NCI-H2029 (cell line): ENCODE data around the gene VSIG10.
"Not testable (repeated sequence)": the region's sequence is repeated elsewhere in the genome, so short reads cannot be mapped to it uniquely, and the experiment has no call there.

Experiments used
- DNase-seq: peaks from one replicate; lab custom pipeline; 2025; lab: John Stamatoyannopoulos, UW

VSIG10 gene

GRCh38 chr12:118107694-118108093, 3.9 kb upstream of the VSIG10 start:
- DNase-seq = no peak

- no peak for DNase-seq
Measured at GRCh38 chr12:118107011-118107410, 3.2 kb upstream of the VSIG10 start.

GRCh38 chr12:118103201-118103600, 610 bp downstream of the VSIG10 start:
- no peak for DNase-seq

GRCh38 chr12:118102609-118103008, 1.2 kb downstream of the VSIG10 start:
- DNase-seq = no peak

- DNase-seq = peak; percentile 12
Measured at GRCh38 chr12:118102070-118102469, 1.7 kb downstream of the VSIG10 start.

GRCh38 chr12:118101051-118101450, 2.8 kb downstream of the VSIG10 start:
- DNase-seq = no peak

GRCh38 chr12:118098911-118099671, 4.7 kb downstream of the VSIG10 start:
- DNase-seq = no peak

- DNase-seq = no peak
Measured at GRCh38 chr12:118098401-118098800, 5.4 kb downstream of the VSIG10 start.

GRCh38 chr12:118094039-118094438, 9.8 kb downstream of the VSIG10 start:
- no peak for DNase-seq

GRCh38 chr12:118089782-118090181, 14.0 kb downstream of the VSIG10 start:
- DNase-seq = no peak

GRCh38 chr12:118082161-118082560, 21.6 kb downstream of the VSIG10 start:
- DNase-seq = no peak

GRCh38 chr12:118081521-118081920, 22.3 kb downstream of the VSIG10 start:
- DNase-seq = not testable (repeated sequence)

- DNase-seq = no peak
Measured at GRCh38 chr12:118073768-118074167, 30.0 kb downstream of the VSIG10 start.

GRCh38 chr12:118070650-118071049, 33.2 kb downstream of the VSIG10 start:
- DNase-seq = no peak

GRCh38 chr12:118068445-118068844, 35.4 kb downstream of the VSIG10 start:
- no peak for DNase-seq

- no peak for DNase-seq
Measured at GRCh38 chr12:118065380-118065779, 38.4 kb downstream of the VSIG10 start.

GRCh38 chr12:118064608-118065007, 39.2 kb downstream of the VSIG10 start:
- DNase-seq = no peak

GRCh38 chr12:118063576-118064391, 40.0 kb downstream of the VSIG10 start:
- no peak for DNase-seq

GRCh38 chr12:118061873-118062843, 41.7 kb downstream of the VSIG10 start:
- no peak for DNase-seq

GRCh38 chr12:118061011-118061872, 42.6 kb downstream of the VSIG10 start, which contains the start of gene WSB2:
Gene WSB2 (minus strand): TSS chr12:118061179. CDS start chr12:118061048, 131 bp downstream.
- DNase-seq = peak; percentile 47
